ENCODE data around the gene POLR3GL.

DNA sequence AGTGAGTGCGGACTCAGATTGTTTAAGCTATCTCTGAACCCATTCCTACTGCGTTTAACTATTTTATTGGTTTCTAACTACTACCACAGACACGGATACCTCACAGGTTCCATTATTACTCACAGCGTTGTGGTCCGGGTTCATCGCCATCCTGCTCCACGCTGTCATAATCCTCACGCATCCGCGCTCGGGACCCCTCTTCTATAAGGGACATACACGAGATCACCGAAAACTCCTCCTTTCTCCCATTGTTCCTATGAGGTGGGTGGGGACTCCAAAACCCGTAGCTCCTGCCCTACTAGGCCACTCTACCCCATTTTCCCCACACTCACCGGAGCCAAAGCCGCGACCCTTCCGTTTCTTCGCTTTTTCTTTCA is 37.8 kb upstream of the POLR3GL start:
- TF ChIP-seq EZH2 (IDR thresholded peaks at IDR 0.05; ENCODE audit: low read length) = no peak
- TF ChIP-seq, protein P1, sequence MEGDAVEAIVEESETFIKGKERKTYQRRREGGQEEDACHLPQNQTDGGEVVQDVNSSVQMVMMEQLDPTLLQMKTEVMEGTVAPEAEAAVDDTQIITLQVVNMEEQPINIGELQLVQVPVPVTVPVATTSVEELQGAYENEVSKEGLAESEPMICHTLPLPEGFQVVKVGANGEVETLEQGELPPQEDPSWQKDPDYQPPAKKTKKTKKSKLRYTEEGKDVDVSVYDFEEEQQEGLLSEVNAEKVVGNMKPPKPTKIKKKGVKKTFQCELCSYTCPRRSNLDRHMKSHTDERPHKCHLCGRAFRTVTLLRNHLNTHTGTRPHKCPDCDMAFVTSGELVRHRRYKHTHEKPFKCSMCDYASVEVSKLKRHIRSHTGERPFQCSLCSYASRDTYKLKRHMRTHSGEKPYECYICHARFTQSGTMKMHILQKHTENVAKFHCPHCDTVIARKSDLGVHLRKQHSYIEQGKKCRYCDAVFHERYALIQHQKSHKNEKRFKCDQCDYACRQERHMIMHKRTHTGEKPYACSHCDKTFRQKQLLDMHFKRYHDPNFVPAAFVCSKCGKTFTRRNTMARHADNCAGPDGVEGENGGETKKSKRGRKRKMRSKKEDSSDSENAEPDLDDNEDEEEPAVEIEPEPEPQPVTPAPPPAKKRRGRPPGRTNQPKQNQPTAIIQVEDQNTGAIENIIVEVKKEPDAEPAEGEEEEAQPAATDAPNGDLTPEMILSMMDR (optimal IDR thresholded peaks at IDR 0.05 in 1 of 3, IDR thresholded peaks at IDR 0.05 in 1 of 3, conservative IDR thresholded peaks at IDR 0.05 in 1 of 3; ENCODE audit: extremely low read depth in 1 of 3, insufficient read depth in 2 of 3, low read length in 3 of 3) = no peak
